Astrocyte (in vitro differentiated cells and primary cell): Measurements from ENCODE around the gene AQP12B. TPM values are rescaled to one million over a fixed set of nuclear protein-coding genes. Genes with fewer than 3 reads are reported as not detected.

ENCODE experiments used
- DNase-seq: peaks from one replicate; pipeline ENCODE4 v3.0.0-alpha.2; 2010; ENCODE audit warnings: low read depth
- FAIRE-seq: peaks from 2 replicates; lab custom pipeline; 2011; peaks lifted over from hg19 to GRCh38; lab: Jason Lieb, UNC
- H2AFZ ChIP-seq: 2 replicates; pipeline ENCODE4 v1.6.0; 2012; ENCODE audit warnings: low read depth, low read length, inconsistent platforms
- H3K27ac ChIP-seq: 2 replicates; pipeline ENCODE4 v1.5.1; 2011; ENCODE audit warnings: low read depth, low read length, inconsistent platforms
- H3K27me3 ChIP-seq: 2 replicates; pipeline ENCODE4 v1.6.0; 2011; ENCODE audit warnings: low read length, inconsistent platforms; ENCODE audit not compliant: insufficient read depth
- H3K36me3 ChIP-seq: 2 replicates; pipeline ENCODE4 v1.5.1; 2011; ENCODE audit warnings: low read length, inconsistent platforms; ENCODE audit not compliant: insufficient read depth
- H3K4me1 ChIP-seq: 2 replicates; pipeline ENCODE4 v1.5.1; 2011; ENCODE audit warnings: low read length, inconsistent platforms; ENCODE audit not compliant: insufficient read depth
- H3K4me2 ChIP-seq: 2 replicates; pipeline ENCODE4 v1.6.0; 2012; ENCODE audit warnings: low read length, inconsistent platforms
- H3K4me3 ChIP-seq: 2 replicates; pipeline ENCODE4 v1.5.1; 2011; ENCODE audit warnings: low read depth, mild to moderate bottlenecking, low read length, inconsistent platforms; ENCODE audit not compliant: insufficient read depth
- H3K79me2 ChIP-seq: 2 replicates; pipeline ENCODE4 v1.6.0; 2012; ENCODE audit warnings: mild to moderate bottlenecking, low read length, inconsistent platforms; ENCODE audit not compliant: insufficient read depth
- H3K9ac ChIP-seq: 2 replicates; pipeline ENCODE4 v1.6.0; 2012; ENCODE audit warnings: mild to moderate bottlenecking, low read length, inconsistent platforms
- H3K9me3 ChIP-seq: 2 replicates; pipeline ENCODE4 v1.5.1; 2012; ENCODE audit warnings: low read depth, mild to moderate bottlenecking, low read length, inconsistent platforms; ENCODE audit not compliant: insufficient read depth
- H4K20me1 ChIP-seq: 2 replicates; pipeline ENCODE4 v1.6.0; 2012; ENCODE audit warnings: low read length, inconsistent platforms; ENCODE audit not compliant: insufficient read depth
- H3K27ac Mint-ChIP-seq: one replicate; pipeline ENCODE4 v1.8.0; 2021; ENCODE audit warnings: mild to moderate bottlenecking, mixed read lengths; ENCODE audit not compliant: unreplicated experiment
- H3K27me3 Mint-ChIP-seq: one replicate; pipeline ENCODE4 v1.8.0; 2021; ENCODE audit warnings: low read depth, mixed read lengths; ENCODE audit not compliant: unreplicated experiment
- H3K36me3 Mint-ChIP-seq: one replicate; pipeline ENCODE4 v1.8.0; 2021; ENCODE audit warnings: low read depth, mixed read lengths; ENCODE audit not compliant: unreplicated experiment
- H3K4me1 Mint-ChIP-seq: one replicate; pipeline ENCODE4 v1.8.0; 2021; ENCODE audit warnings: low read depth, mixed read lengths; ENCODE audit not compliant: unreplicated experiment
- H3K4me3 Mint-ChIP-seq: one replicate; pipeline ENCODE4 v1.8.0; 2021; ENCODE audit warnings: mild to moderate bottlenecking, moderate library complexity, mixed read lengths; ENCODE audit not compliant: unreplicated experiment
- H3K9me3 Mint-ChIP-seq: one replicate; pipeline ENCODE4 v1.8.0; 2021; ENCODE audit warnings: mild to moderate bottlenecking, mixed read lengths; ENCODE audit not compliant: unreplicated experiment
- CTCF ChIP-seq: IDR thresholded peaks from 2 replicates; pipeline ENCODE4 v1.5.1; 2011; ENCODE audit warnings: low read depth, mild to moderate bottlenecking, inconsistent platforms, low read length, moderate library complexity; ENCODE audit not compliant: insufficient read depth
- EZH2 ChIP-seq: IDR thresholded peaks from 2 replicates; pipeline ENCODE4 v1.6.1; 2012; ENCODE audit warnings: mild to moderate bottlenecking, low read length, inconsistent platforms; ENCODE audit not compliant: insufficient read depth
- total RNA-seq: library from RNA; stranded (reverse); gene quantifications from 2 replicates; pipeline ENCODE4 v1.2.1, GENCODE V29; 2021

Gene AQP12B
- total RNA-seq, 1 donor from 2014 or later: not detected

DNA sequence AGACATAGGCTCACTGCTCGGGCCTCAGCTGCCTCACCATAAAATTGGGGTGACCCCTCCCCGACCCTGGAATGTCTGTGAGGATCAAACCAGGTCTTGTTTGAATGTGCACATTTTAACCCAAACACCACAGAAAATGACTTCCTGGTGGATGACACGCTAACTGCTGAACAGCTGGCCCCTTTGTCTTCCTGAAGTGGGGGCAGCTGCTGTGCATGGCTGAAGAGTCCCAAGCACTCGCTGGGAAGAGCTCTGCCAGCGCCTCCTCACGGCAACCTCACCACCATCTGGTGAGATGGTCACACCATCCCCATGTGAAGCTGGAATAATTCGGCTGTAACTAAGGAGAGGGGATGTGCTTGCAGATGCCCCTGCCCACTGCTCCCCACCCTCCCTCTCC is 43.0 kb upstream of the AQP12B start:
- Mint-ChIP-seq H3K27me3 (peaks cover 27% of the 10 kb centered on the region), H3K36me3 (no peaks in the 10 kb centered on the region), H3K4me3 (no peak overlapping the region), H3K4me1 (no peaks in the 10 kb centered on the region), H3K9me3 (peaks cover 3% of the 10 kb centered on the region), H3K27ac (no peak overlapping the region)
- TF ChIP-seq EZH2: no peak
- no peak for TF ChIP-seq CTCF
- no peak for FAIRE-seq
- H3K79me2 ChIP-seq: no peaks in the 10 kb centered on the region
- no peak overlapping the region for H3K4me2 ChIP-seq
- no peak overlapping the region for H3K9ac ChIP-seq
- H3K27ac ChIP-seq: no peak overlapping the region
- H4K20me1 ChIP-seq: no peaks in the 10 kb centered on the region
- no peak overlapping the region for H3K4me3 ChIP-seq
- no peaks in the 10 kb centered on the region for H3K9me3 ChIP-seq
- H3K4me1 ChIP-seq: no peaks in the 10 kb centered on the region
- H3K36me3 ChIP-seq: no peaks in the 10 kb centered on the region
- DNase-seq: no peak
- no peaks in the 10 kb centered on the region for H3K27me3 ChIP-seq
- no peak overlapping the region for H2AFZ ChIP-seq

- Mint-ChIP-seq H3K27me3 (peaks cover 27% of the 10 kb centered on the region), H3K4me3 (no peak overlapping the region), H3K9me3 (peaks cover 3% of the 10 kb centered on the region), H3K36me3 (no peaks in the 10 kb centered on the region), H3K4me1 (no peaks in the 10 kb centered on the region), H3K27ac (no peak overlapping the region)
- no peak overlapping the region for H3K4me2 ChIP-seq
- TF ChIP-seq CTCF (no peak), EZH2 (no peak)
- no peaks in the 10 kb centered on the region for H3K36me3 ChIP-seq
- FAIRE-seq (no peak), DNase-seq (no peak)
- H3K4me3 ChIP-seq: no peak overlapping the region
- H3K79me2 ChIP-seq: no peaks in the 10 kb centered on the region
- no peaks in the 10 kb centered on the region for H4K20me1 ChIP-seq
- H3K9me3 ChIP-seq: no peaks in the 10 kb centered on the region
- H3K27ac ChIP-seq: no peak overlapping the region
- H2AFZ ChIP-seq: no peak overlapping the region
- H3K27me3 ChIP-seq: no peaks in the 10 kb centered on the region
- H3K4me1 ChIP-seq: no peaks in the 10 kb centered on the region
- H3K9ac ChIP-seq: no peak overlapping the region
These were observed 42.6 kb upstream of the AQP12B start for GRCh38 chr2:240725266-240725665.

GRCh38 chr2:240724431-240724830 is 41.7 kb upstream of the AQP12B start:
- Histone ChIP-seq H3K4me2 (no peak overlapping the region), H3K79me2 (no peaks in the 10 kb centered on the region), H3K9ac (no peak overlapping the region), H3K27me3 (no peaks in the 10 kb centered on the region), H2AFZ (no peak overlapping the region), H3K9me3 (no peaks in the 10 kb centered on the region), H3K27ac (no peak overlapping the region), H3K4me3 (no peak overlapping the region), H4K20me1 (no peaks in the 10 kb centered on the region), H3K4me1 (no peaks in the 10 kb centered on the region), H3K36me3 (no peaks in the 10 kb centered on the region)
- no peak overlapping the region for H3K27ac Mint-ChIP-seq
- peaks cover 28% of the 10 kb centered on the region for H3K27me3 Mint-ChIP-seq
- H3K36me3 Mint-ChIP-seq: no peaks in the 10 kb centered on the region
- H3K4me1 Mint-ChIP-seq: no peaks in the 10 kb centered on the region
- DNase-seq (no peak), FAIRE-seq (no peak)
- peak overlapping the region; percentile 5 for H3K4me3 Mint-ChIP-seq
- TF ChIP-seq EZH2 (no peak), CTCF (no peak)
- peaks cover 3% of the 10 kb centered on the region for H3K9me3 Mint-ChIP-seq
